Gastrocnemius medialis (tissue), 4 donors: Measurements from ENCODE around the gene PLLP. TPM values are rescaled to one million over a fixed set of nuclear protein-coding genes. Genes with fewer than 3 reads are reported as not detected.

ENCODE experiments used
- ATAC-seq, 2 donors: fragments of 150-250 bp; one replicate each; pipeline ENCODE4 v1.9.1; 2016
- DNase-seq, 2 donors: peaks; one replicate each; pipeline ENCODE4 v3.0.0-alpha.2; 2019
- H3K27ac ChIP-seq, 4 donors: fragments of 200-600 bp; sonication (generic); 1 replicate in 1 of 4; 2 replicates in 3 of 4; pipeline ENCODE4 v1.5.1; 2016 to 2018; ENCODE audit warnings: mild to moderate bottlenecking in 2 of 4, moderate library complexity in 1 of 4
- H3K27me3 ChIP-seq, 3 donors: fragments of 200-600 bp; sonication (generic) in 2 of 3; 1 replicate in 1 of 3; 2 replicates in 2 of 3; pipeline versions ENCODE4 v1.5.1 to v1.6.0; 2016 to 2019; ENCODE audit warnings: mild to moderate bottlenecking in 1 of 3, moderate library complexity in 1 of 3
- H3K36me3 ChIP-seq, 2 donors: fragments of 200-600 bp; sonication (generic) in 1 of 2; one replicate each; pipeline ENCODE4 v1.5.1; 2017 to 2018
- H3K4me1 ChIP-seq, 2 donors: fragments of 200-600 bp; sonication (generic) in 1 of 2; one replicate each; pipeline ENCODE4 v1.5.1; 2016 to 2017; ENCODE audit warnings: mild to moderate bottlenecking in 2 of 2
- H3K4me3 ChIP-seq, 4 donors: fragments of 200-600 bp; sonication (generic) in 3 of 4; 1 replicate in 1 of 4; 2 replicates in 3 of 4; pipeline ENCODE4 v1.5.1; 2016 to 2019; ENCODE audit warnings: mild to moderate bottlenecking in 2 of 4
- H3K9me3 ChIP-seq, 3 donors: fragments of 200-600 bp; sonication (generic) in 2 of 3; 1 replicate in 1 of 3; 2 replicates in 2 of 3; pipeline ENCODE4 v1.5.1; 2016 to 2019
- CTCF ChIP-seq, 5 experiments: fragments of 450-650 bp in 3 of 5; fragments of 200-600 bp in 2 of 5; sonication (generic) in 2 of 5; IDR thresholded peaks in 4 of 5; conservative IDR thresholded peaks in 1 of 5; 1 replicate in 4 of 5; 2 replicates in 1 of 5; pipeline ENCODE4 v1.5.1; 2016 to 2019; ENCODE audit warnings: antibody characterized with exemption in 5 of 5, mild to moderate bottlenecking in 3 of 5, moderate library complexity in 3 of 5
- POLR2A ChIP-seq, 2 donors: fragments of 450-650 bp; IDR thresholded peaks; one replicate each; pipeline ENCODE4 v1.6.1; 2017; ENCODE audit warnings: antibody characterized with exemption in 2 of 2, mild to moderate bottlenecking in 2 of 2, moderate library complexity in 2 of 2
- in situ Hi-C, 4 donors: fragments of 200-750 bp; cut with MboI; loops; one replicate each; pipeline versions ENCODE4 v1.15.0 to v1.8.0; 2017; ENCODE audit warnings: low sequenced_read_pairs in 4 of 4
- intact Hi-C: fragments of 100-400 bp; cut with DNase I; formaldehyde crosslinking; loops from one replicate; pipeline ENCODE4 v1.15.1; 2023; ENCODE audit warnings: low total_unique reads
- total RNA-seq, 4 donors: library from RNA; depleted of rRNA; stranded (reverse); fragments of >200 nt; gene quantifications; one replicate each; pipeline versions ENCODE4 v1.1.0 to v1.2.3, GENCODE V29; 2016

Gene PLLP
- total RNA-seq, 4 donors from 2014 or later = 1.2 to 6.2 (median 4.7) TPM

GRCh38 chr16:57282510-57283213, 1.8 kb downstream of the PLLP start:
- Histone ChIP-seq H3K36me3 (no peaks in the 10 kb centered on the region), H3K4me1 (peaks cover 0 to 4% of the 10 kb centered on the region in 2 donors), H3K27me3 (peaks cover 12 to 22% (median 17%) of the 10 kb centered on the region in 3 donors), H3K9me3 (no peaks in the 10 kb centered on the region), H3K27ac (peak overlapping the region in 1 of 4 donors; percentile 28), H3K4me3 (peak overlapping the region in 1 of 4 donors; percentile 57)
- intact Hi-C loops (no loop called here), in situ Hi-C loops (no loop called here)
- DNase-seq = no peak
- ATAC-seq = no peak
- TF ChIP-seq CTCF (IDR thresholded peaks at IDR 0.05 in 4 of 5, conservative IDR thresholded peaks at IDR 0.05 in 1 of 5) = no peak
- no peak for TF ChIP-seq POLR2A (IDR thresholded peaks at IDR 0.05)

- Histone ChIP-seq H3K4me1 (peaks cover 0 to 4% of the 10 kb centered on the region in 2 donors), H3K27ac (no peak overlapping the region), H3K4me3 (no peak overlapping the region), H3K9me3 (no peaks in the 10 kb centered on the region), H3K27me3 (peaks cover 12 to 22% (median 17%) of the 10 kb centered on the region in 3 donors), H3K36me3 (no peaks in the 10 kb centered on the region)
- no peak for ATAC-seq
- no peak for DNase-seq
- TF ChIP-seq POLR2A (IDR thresholded peaks at IDR 0.05) = no peak
- no peak for TF ChIP-seq CTCF (IDR thresholded peaks at IDR 0.05 in 4 of 5, conservative IDR thresholded peaks at IDR 0.05 in 1 of 5)
- in situ Hi-C loops (no loop called here), intact Hi-C loops (no loop called here)
These were observed 2.7 kb downstream of the PLLP start for GRCh38 chr16:57281791-57282190.

- no peak for DNase-seq
- in situ Hi-C loops (no loop called here), intact Hi-C loops (no loop called here)
- Histone ChIP-seq H3K4me1 (peaks cover 0 to 3% of the 10 kb centered on the region in 2 donors), H3K4me3 (no peak overlapping the region), H3K27me3 (peaks cover 12 to 22% (median 15%) of the 10 kb centered on the region in 3 donors), H3K27ac (no peak overlapping the region), H3K36me3 (no peaks in the 10 kb centered on the region), H3K9me3 (no peaks in the 10 kb centered on the region)
- TF ChIP-seq POLR2A (IDR thresholded peaks at IDR 0.05) (no peak), CTCF (IDR thresholded peaks at IDR 0.05 in 4 of 5, conservative IDR thresholded peaks at IDR 0.05 in 1 of 5) (no peak)
- no peak for ATAC-seq
These were observed 4.5 kb downstream of the PLLP start for GRCh38 chr16:57279780-57280638.

- no peak overlapping the region for H3K27ac ChIP-seq
- intact Hi-C loops (no loop called here), in situ Hi-C loops (no loop called here)
- no peaks in the 10 kb centered on the region for H3K4me1 ChIP-seq
- DNase-seq (no peak), ATAC-seq (no peak)
- TF ChIP-seq CTCF (IDR thresholded peaks at IDR 0.05 in 4 of 5, conservative IDR thresholded peaks at IDR 0.05 in 1 of 5) = no peak
- TF ChIP-seq POLR2A (IDR thresholded peaks at IDR 0.05) = no peak
- no peaks in the 10 kb centered on the region for H3K36me3 ChIP-seq
- H3K4me3 ChIP-seq = no peak overlapping the region
- H3K9me3 ChIP-seq = no peaks in the 10 kb centered on the region
- peaks cover 2 to 7% (median 4%) of the 10 kb centered on the region in 3 donors for H3K27me3 ChIP-seq
These were observed 6.0 kb downstream of the PLLP start for GRCh38 chr16:57278494-57278893.
